HL-60/S4 treated with retinoic acid at 250 ng/mL for 4 days and 3 days (cell line): Measurements from ENCODE around the gene MEMO1.

Experiments
- in situ Hi-C: fragments of 300-500 bp; cut with MboI; formaldehyde crosslinking; loops from 2 replicates; pipeline ENCODE4 v1.7.0; 2022; ENCODE audit warnings: low sequenced_read_pairs

MEMO1 gene

GRCh38 chr2:31835450-31835849 lies 175.4 kb downstream of the MEMO1 start:
- in situ Hi-C loops: no loop called here

DNA sequence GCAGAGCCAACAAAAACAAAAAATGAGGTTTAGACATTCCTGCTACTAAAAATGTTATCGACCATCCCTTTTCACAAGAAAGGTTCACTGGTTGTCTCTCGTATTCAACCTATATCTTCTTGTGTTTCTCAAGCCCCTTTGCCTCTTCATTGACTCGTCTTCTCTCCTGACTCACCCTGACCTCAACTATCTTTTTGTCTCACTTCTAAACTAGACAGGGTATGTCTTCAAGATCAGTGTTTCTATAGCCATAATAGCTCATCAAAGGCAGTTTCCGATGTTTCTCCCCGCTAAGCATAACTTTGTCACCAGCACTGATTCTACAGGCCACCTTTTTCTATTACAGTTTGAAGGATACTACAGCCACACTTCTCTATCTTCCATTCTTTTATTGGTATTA lies 178.4 kb downstream of the MEMO1 start:
- in situ Hi-C loops: no loop called here

- in situ Hi-C loops: no loop called here
Measured at GRCh38 chr2:31831585-31831984, 179.2 kb downstream of the MEMO1 start.

- in situ Hi-C loops: no loop called here
Measured at GRCh38 chr2:31828891-31829290, 181.9 kb downstream of the MEMO1 start.

GRCh38 chr2:31823558-31823957 lies 187.2 kb downstream of the MEMO1 start:
- in situ Hi-C loops: no loop called here

DNA sequence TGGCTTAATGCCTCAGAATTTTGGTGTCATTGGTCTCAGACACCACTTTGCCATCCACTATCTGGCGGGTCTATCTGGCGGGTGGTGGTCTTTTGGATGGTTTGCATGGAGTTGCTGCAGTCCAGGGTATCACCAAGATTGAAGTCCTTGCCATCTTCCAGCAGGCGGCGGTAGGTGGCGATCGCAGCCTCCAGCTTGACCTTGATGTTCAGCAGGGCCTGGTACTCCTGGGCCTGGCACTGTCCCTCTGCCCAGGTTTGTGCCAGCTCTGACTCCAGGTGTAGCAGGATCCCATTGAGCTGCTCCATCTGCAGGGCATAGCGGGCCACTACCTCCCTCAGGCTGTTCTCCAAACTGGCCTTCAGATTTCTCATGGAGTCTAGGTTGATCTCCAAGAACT lies 188.2 kb downstream of the MEMO1 start:
- in situ Hi-C loops: no loop called here
